Neural crest cell (in vitro differentiated cells): Measurements from ENCODE around the gene UNC5B. TPM values are rescaled to one million over a fixed set of nuclear protein-coding genes. Genes with fewer than 3 reads are reported as not detected.
A peak's percentile ranks its signal among the peaks of the same experiment; 100 is the strongest.

ENCODE experiments used
- DNase-seq: peaks from one replicate; pipeline ENCODE4 v3.0.0; 2021; ENCODE audit warnings: low read depth, mixed read lengths, low spot score
- H3K27ac Mint-ChIP-seq: one replicate; pipeline ENCODE4 v1.8.0; 2021; ENCODE audit warnings: mild to moderate bottlenecking, mixed read lengths; ENCODE audit not compliant: unreplicated experiment
- H3K27me3 Mint-ChIP-seq: 2 replicates; pipeline ENCODE4 v1.8.0; 2021; ENCODE audit warnings: low read depth, mild to moderate bottlenecking, mixed read lengths
- H3K36me3 Mint-ChIP-seq: 2 replicates; pipeline ENCODE4 v1.8.0; 2021; ENCODE audit warnings: low read depth, mild to moderate bottlenecking, mixed read lengths
- H3K4me1 Mint-ChIP-seq: 2 replicates; pipeline ENCODE4 v1.8.0; 2021; ENCODE audit warnings: mixed read lengths
- H3K4me3 Mint-ChIP-seq: one replicate; pipeline ENCODE4 v1.8.0; 2021; ENCODE audit warnings: mild to moderate bottlenecking, mixed read lengths
- H3K9me3 Mint-ChIP-seq: 2 replicates; pipeline ENCODE4 v1.8.0; 2021; ENCODE audit warnings: mixed read lengths
- CTCF ChIP-seq: fragments of 200-600 bp; sonication (generic); conservative IDR thresholded peaks from 2 replicates; pipeline ENCODE4 v1.5.0; 2021; ENCODE audit warnings: antibody characterized with exemption, mild to moderate bottlenecking
- total RNA-seq: library from RNA; stranded (reverse); gene quantifications from 2 replicates; pipeline ENCODE4 v1.2.1, GENCODE V29; 2021

The UNC5B gene
- total RNA-seq, 1 donor from 2014 or later, result 1.3 TPM

GRCh38 chr10:71309919-71310318 is 97.5 kb downstream of the UNC5B start:
- Mint-ChIP-seq H3K4me3 (no peak overlapping the region), H3K9me3 (no peaks in the 10 kb centered on the region), H3K36me3 (no peaks in the 10 kb centered on the region), H3K27me3 (peaks cover 18% of the 10 kb centered on the region), H3K4me1 (peaks cover 6% of the 10 kb centered on the region), H3K27ac (no peak overlapping the region)
- TF ChIP-seq CTCF, result no peak
- no peak for DNase-seq

GRCh38 chr10:71312220-71312619 is 99.8 kb downstream of the UNC5B start:
- Mint-ChIP-seq H3K9me3 (no peaks in the 10 kb centered on the region), H3K27me3 (peaks cover 21% of the 10 kb centered on the region), H3K36me3 (no peaks in the 10 kb centered on the region), H3K4me1 (peaks cover 12% of the 10 kb centered on the region), H3K27ac (no peak overlapping the region), H3K4me3 (no peak overlapping the region)
- no peak for DNase-seq
- TF ChIP-seq CTCF, result no peak

- DNase-seq, result no peak
- Mint-ChIP-seq H3K9me3 (no peaks in the 10 kb centered on the region), H3K4me1 (peaks cover 18% of the 10 kb centered on the region), H3K27me3 (peaks cover 21% of the 10 kb centered on the region), H3K4me3 (no peak overlapping the region), H3K36me3 (no peaks in the 10 kb centered on the region), H3K27ac (peak overlapping the region; percentile 53)
- no peak for TF ChIP-seq CTCF
These were observed 100.7 kb downstream of the UNC5B start for GRCh38 chr10:71312811-71313789.

GRCh38 chr10:71314028-71314693 is 101.8 kb downstream of the UNC5B start:
- H3K27me3 Mint-ChIP-seq, result peaks cover 21% of the 10 kb centered on the region
- peak overlapping the region; percentile 67 for H3K4me3 Mint-ChIP-seq
- TF ChIP-seq CTCF, result peak; percentile 96
- peaks cover 18% of the 10 kb centered on the region for H3K4me1 Mint-ChIP-seq
- peak; percentile 54 for DNase-seq
- H3K36me3 Mint-ChIP-seq, result no peaks in the 10 kb centered on the region
- no peaks in the 10 kb centered on the region for H3K9me3 Mint-ChIP-seq
- no peak overlapping the region for H3K27ac Mint-ChIP-seq

GRCh38 chr10:71314694-71315225 is 102.4 kb downstream of the UNC5B start:
- Mint-ChIP-seq H3K4me3 (peak overlapping the region; percentile 67), H3K9me3 (no peaks in the 10 kb centered on the region), H3K27me3 (peaks cover 21% of the 10 kb centered on the region), H3K27ac (peak overlapping the region; percentile 28), H3K36me3 (no peaks in the 10 kb centered on the region), H3K4me1 (peaks cover 23% of the 10 kb centered on the region)
- no peak for DNase-seq
- no peak for TF ChIP-seq CTCF
